ENCODE measurements around the gene FKBP5. TPM values are rescaled to one million over a fixed set of nuclear protein-coding genes. Genes with fewer than 3 reads are reported as not detected.
"Not testable (repeated sequence)": the region's sequence is repeated elsewhere in the genome, so short reads cannot be mapped to it uniquely, and the experiment has no call there.

The FKBP5 gene
- total and polyA plus RNA-seq, 2 of the 4 experiments (the other 2 are of a cell fraction), result 6.8 to 7.0 TPM

DNA sequence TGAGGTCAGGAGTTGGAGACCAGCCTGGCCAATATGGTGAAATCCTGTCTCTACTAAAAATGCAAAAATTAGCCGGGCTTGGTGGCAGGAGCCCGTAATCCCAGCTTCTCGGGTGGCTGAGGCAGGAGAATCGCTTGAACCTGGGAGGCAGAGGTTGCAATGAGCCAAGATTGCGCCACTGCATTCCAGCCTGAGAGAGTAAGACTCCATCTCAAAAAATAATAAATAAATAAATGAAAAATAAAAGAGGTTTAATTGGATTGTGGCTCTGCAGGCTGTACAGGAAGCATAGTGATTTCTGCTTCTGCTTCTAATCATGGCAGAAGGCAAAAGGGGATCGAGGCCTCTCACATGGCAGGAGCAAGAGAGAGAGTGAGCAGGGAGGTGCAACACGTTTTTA lies 9.7 kb upstream of the FKBP5 start:
- H3K4me2 ChIP-seq (ENCODE audit: low read depth, low read length); H4K8ac ChIP-seq (ENCODE audit: low read depth in 2 of 2, low read length in 2 of 2); H2BK120ac ChIP-seq (ENCODE audit: low read depth, low read length); H3K14ac ChIP-seq (replicated peaks; ENCODE audit: low read depth, low read length); H3K27me3 ChIP-seq (ENCODE audit: control insufficient read depth, insufficient read depth, low read length); H3K4me3 ChIP-seq (ENCODE audit: insufficient read depth, low read depth, low read length); H3K56ac ChIP-seq (ENCODE audit: extremely low read depth, insufficient read depth, low read length); POLR2A ChIA-PET (ENCODE audit: unreplicated experiment); H3K9me3 ChIP-seq (ENCODE audit: control insufficient read depth, insufficient read depth, low read length); H3K79me1 ChIP-seq (ENCODE audit: low read depth in 1 of 2, low read length in 2 of 2); H4K20me1 ChIP-seq (ENCODE audit: insufficient read depth, low read length); H2BK5ac ChIP-seq (ENCODE audit: low read depth, low read length, poor library complexity, severe bottlenecking); in situ Hi-C loops (cut with MboI; ENCODE audit: low sequenced_read_pairs); H3K23ac ChIP-seq (ENCODE audit: low read depth, low read length); H3K36me3 ChIP-seq (ENCODE audit: control insufficient read depth, insufficient read depth, low read length); BruUV-seq (replicated peaks); dilution Hi-C loops (cut with HindIII; ENCODE audit: low sequenced_read_pairs, unreplicated experiment); H3K9me1 ChIP-seq (ENCODE audit: insufficient read depth, low read length); H4K91ac ChIP-seq (ENCODE audit: insufficient read depth, low read depth, low read length); H2BK20ac ChIP-seq (ENCODE audit: low read depth, low read length); H3K27ac ChIP-seq (ENCODE audit: insufficient read depth, low read length); intact Hi-C loops (cut with micrococcal nuclease); H2AFZ ChIP-seq (replicated peaks; ENCODE audit: low read length, poor library complexity); H4K5ac ChIP-seq (ENCODE audit: low read depth, low read length); H3K4ac ChIP-seq (ENCODE audit: low read depth, low read length); H2BK15ac ChIP-seq (ENCODE audit: low read depth, low read length); H3K9ac ChIP-seq (ENCODE audit: low read depth, low read length); H3K4me1 ChIP-seq (ENCODE audit: control insufficient read depth, insufficient read depth, low read length); H3K18ac ChIP-seq (ENCODE audit: low read depth, low read length): not testable (repeated sequence)
- WGBS, 2 experiments (ENCODE audit: extremely low coverage in 2 of 2, insufficient read length in 1 of 2), result no CpG with 5 or more reads among the region's 7 CpGs
- Histone ChIP-seq H2AK5ac (ENCODE audit: low read depth, low read length) (peak overlapping the region; percentile 8; the same call in 1 of the 2 replicates), H2AK9ac (replicated peaks; ENCODE audit: low read depth, low read length, poor library complexity) (peak overlapping the region; percentile 24)
- DNase-seq, result peak; percentile 22
- ATAC-seq (ENCODE audit: low read depth), result peak; percentile 49
- CTCF ChIA-PET, result interaction anchor here (0.7 kb wide), 1 partner anchor 12 kb away, joined by 4 read pairs; no protein-coding TSS in a partner anchor
- TF ChIP-seq CEBPB (IDR thresholded peaks at IDR 0.05; ENCODE audit: low read depth, low read length), result peak; percentile 54; the same call in 1 of the 2 replicates
